ENCODE results near the gene NISCH.

DNA sequence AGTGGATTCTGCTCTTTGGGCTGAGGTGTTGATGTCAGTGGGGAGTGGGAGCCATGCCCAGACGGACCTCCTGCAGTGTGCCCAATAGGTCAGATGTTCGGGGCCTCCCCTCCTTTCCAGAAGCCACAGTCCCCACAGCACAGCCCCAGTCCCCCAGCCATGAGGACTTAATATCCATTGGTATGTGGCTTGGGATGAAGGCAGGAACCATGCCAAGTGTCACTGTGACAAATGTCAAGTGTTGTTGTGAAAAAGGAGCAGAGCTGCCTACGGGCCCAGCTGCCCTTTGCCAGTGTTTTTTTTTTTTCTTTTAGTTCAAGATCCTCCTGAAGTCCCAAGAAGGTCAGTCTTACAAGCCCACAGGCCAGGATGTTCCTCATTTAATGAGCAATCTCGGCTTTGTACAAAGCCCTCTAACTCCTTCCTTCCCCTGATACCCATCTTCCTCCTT, 22.7 kb upstream of the NISCH start:
- TF ChIP-seq OSR1 (CRISPR knock-in tag; IDR thresholded peaks at IDR 0.05) (no peak), ZNF565 (CRISPR knock-in tag; conservative IDR thresholded peaks at IDR 0.05; ENCODE audit: low read depth) (no peak), ZFP3 (CRISPR knock-in tag; IDR thresholded peaks at IDR 0.05) (no peak), ZFP30 (CRISPR knock-in tag; IDR thresholded peaks at IDR 0.05) (no peak), ZC3H10 (CRISPR knock-in tag; IDR thresholded peaks at IDR 0.05) (no peak)
- TF ChIP-seq, protein P1, sequence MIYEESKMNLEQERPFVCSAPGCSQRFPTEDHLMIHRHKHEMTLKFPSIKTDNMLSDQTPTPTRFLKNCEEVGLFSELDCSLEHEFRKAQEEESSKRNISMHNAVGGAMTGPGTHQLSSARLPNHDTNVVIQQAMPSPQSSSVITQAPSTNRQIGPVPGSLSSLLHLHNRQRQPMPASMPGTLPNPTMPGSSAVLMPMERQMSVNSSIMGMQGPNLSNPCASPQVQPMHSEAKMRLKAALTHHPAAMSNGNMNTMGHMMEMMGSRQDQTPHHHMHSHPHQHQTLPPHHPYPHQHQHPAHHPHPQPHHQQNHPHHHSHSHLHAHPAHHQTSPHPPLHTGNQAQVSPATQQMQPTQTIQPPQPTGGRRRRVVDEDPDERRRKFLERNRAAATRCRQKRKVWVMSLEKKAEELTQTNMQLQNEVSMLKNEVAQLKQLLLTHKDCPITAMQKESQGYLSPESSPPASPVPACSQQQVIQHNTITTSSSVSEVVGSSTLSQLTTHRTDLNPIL (CRISPR knock-in tag; IDR thresholded peaks at IDR 0.05; ENCODE audit: low read depth), result no peak
- TF ChIP-seq, protein P2, sequence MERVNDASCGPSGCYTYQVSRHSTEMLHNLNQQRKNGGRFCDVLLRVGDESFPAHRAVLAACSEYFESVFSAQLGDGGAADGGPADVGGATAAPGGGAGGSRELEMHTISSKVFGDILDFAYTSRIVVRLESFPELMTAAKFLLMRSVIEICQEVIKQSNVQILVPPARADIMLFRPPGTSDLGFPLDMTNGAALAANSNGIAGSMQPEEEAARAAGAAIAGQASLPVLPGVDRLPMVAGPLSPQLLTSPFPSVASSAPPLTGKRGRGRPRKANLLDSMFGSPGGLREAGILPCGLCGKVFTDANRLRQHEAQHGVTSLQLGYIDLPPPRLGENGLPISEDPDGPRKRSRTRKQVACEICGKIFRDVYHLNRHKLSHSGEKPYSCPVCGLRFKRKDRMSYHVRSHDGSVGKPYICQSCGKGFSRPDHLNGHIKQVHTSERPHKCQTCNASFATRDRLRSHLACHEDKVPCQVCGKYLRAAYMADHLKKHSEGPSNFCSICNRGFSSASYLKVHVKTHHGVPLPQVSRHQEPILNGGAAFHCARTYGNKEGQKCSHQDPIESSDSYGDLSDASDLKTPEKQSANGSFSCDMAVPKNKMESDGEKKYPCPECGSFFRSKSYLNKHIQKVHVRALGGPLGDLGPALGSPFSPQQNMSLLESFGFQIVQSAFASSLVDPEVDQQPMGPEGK (CRISPR knock-in tag; IDR thresholded peaks at IDR 0.05; ENCODE audit: borderline replicate concordance), result no peak

All from SK-N-SH treated with all-trans-retinoic acid at 6 μM for 48 hours (cell line).